Measurements from ENCODE around the gene LIAS. TPM values are rescaled to one million over a fixed set of nuclear protein-coding genes. Genes with fewer than 3 reads are reported as not detected.
"Not testable (repeated sequence)": the region's sequence is repeated elsewhere in the genome, so short reads cannot be mapped to it uniquely, and the experiment has no call there.

Gene LIAS
- total RNA-seq: 10 to 100 TPM; 19.0 to 33.1 TPM

DNA sequence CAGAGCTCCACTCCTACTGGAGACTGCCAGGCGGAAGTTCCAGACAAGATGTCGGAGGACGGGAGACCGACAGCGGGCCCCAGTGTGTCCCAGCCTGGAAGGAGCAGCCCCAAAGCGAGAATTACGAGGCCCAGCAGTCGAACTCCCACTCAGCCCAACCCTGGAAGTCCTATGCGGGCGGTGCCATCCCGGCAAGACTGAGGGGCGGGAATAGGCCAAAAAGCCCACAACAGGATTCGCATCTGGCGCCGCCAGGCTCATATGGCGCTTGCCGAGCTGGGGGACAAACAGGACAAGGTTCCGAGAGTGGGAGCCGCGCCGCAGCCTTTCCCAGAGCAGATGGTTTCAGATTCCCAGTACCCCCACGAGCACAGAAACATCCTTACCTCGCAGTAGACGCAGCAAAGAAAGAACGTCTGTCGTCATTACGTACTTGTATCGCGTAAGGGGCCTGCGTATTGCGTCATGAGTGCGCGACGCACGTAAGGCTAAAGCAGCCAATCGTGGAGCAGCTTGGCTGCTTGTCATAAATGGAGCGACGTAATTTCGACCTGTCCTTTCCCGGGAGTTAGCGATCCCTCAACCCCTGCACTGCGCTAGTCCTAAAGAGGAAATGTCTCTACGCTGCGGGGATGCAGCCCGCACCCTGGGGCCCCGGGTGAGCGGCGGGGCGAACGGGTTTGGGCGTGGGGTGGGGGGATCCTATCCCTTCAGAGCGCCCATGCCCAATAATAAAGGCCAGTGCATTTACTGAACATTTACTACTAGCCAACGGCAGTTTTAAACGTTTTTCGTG is at the start of gene LIAS, which contains the start of gene RPL9:
LIAS (plus strand) TSS at position 552 of the 796 bp plus-strand sequence; CDS start at position 614, 62 bp downstream.
RPL9 (minus strand) TSS at position 418 of the 796 bp plus-strand sequence. CDS start 483 bp downstream, outside the sequence.
- Mint-ChIP-seq H3K27ac (peak within 1 kb of the TSS; percentile 99), H3K9me3 (no peaks in the 10 kb centered on the region), H3K4me1 (ENCODE audit: low read depth in 2 of 2) (peaks cover 22 to 41% of the 10 kb centered on the region in 2 donors), H3K36me3 (peaks cover 34% of the 10 kb centered on the region), H3K4me3 (peak within 1 kb of the TSS; percentile 99), H3K27me3 (no peaks in the 10 kb centered on the region)
- peak; percentile 94 for DNase-seq (ENCODE audit: low spot score)
- ATAC-seq: peak; percentile 96

DNA sequence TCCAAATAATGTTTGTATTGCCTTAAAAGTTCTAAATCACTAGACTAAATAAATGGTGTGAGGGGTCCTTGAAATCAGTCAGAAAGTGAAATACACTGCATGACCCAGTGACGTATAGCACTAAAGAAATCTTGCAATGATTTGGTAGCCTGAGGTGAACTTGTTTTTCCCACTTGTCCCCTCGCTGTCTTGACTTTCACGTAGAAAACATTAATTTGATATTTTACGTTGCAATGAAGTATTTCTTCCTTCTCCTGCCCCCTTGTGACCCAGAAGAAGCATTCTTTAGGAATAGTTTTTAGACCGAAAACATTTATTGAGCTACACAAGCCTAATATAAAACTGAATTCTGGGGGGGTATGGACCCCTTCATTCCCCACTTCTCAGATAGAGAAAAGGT is 48.4 kb upstream of the LIAS start:
- Mint-ChIP-seq H3K27me3 (peaks cover 13 to 19% of the 10 kb centered on the region in 2 donors), H3K4me3 (no peak overlapping the region), H3K9me3 (no peaks in the 10 kb centered on the region), H3K4me1 (ENCODE audit: low read depth in 2 of 2) (no peaks in the 10 kb centered on the region), H3K27ac (no peak overlapping the region), H3K36me3 (no peaks in the 10 kb centered on the region)
- ATAC-seq: no peak
- no peak for DNase-seq (ENCODE audit: low spot score)

DNA sequence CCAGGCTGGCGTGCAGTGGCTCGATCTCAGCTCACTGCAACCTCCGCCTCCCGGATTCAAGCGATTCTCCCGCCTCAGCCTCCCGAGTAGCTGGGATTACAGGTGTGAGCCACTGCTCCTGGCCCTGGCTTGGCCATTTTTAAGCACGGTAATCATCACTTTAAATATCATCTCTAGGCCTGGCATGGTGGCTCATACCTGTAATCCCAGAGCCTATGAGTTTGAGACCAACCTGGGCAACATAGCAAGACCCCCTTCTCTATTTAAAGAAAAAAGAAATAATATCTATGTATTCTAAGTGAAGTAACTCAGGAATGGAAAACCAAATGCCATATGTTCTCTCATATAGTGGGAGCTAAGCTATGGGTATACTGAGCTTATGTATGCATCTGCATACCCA is 47.3 kb upstream of the LIAS start:
- ATAC-seq; H3K27ac Mint-ChIP-seq; H3K36me3 Mint-ChIP-seq; H3K9me3 Mint-ChIP-seq; DNase-seq (ENCODE audit: low spot score); H3K4me3 Mint-ChIP-seq; H3K4me1 Mint-ChIP-seq (ENCODE audit: low read depth in 2 of 2): not testable (repeated sequence)
- H3K27me3 Mint-ChIP-seq: peaks cover 13 to 18% of the 10 kb centered on the region in 2 donors

DNA sequence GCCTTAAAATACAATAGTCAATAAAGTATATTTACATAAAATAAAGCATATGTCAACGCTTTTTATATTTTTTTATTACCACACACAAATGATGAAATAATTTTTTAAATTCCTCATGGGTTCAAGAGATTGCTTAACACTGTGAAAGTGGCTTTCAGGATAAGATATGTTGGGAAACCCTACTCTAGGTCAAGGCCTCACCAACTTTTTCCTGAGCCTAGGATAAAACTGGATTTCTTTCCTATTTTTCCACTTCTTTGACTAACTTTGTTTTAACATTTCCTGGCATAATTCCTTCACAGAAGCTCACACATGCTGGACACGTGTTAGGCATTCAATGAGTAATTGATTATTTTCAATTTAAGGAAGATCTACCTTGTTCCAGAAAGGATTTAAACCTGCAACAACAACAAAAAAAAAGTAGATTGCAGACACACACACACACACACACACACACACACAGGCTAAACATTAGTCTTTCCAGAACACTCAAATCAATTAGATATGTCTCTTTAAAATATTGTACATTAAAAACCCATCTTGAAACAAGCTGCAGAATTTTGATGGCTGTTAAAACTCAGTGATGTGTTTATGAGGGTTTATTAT is 43.1 kb upstream of the LIAS start:
- Mint-ChIP-seq H3K4me1 (ENCODE audit: low read depth in 2 of 2) (no peaks in the 10 kb centered on the region), H3K27ac (no peak overlapping the region), H3K27me3 (peaks cover 6 to 8% of the 10 kb centered on the region in 2 donors), H3K4me3 (no peak overlapping the region), H3K36me3 (no peaks in the 10 kb centered on the region), H3K9me3 (no peaks in the 10 kb centered on the region)
- DNase-seq (ENCODE audit: low spot score): no peak
- no peak for ATAC-seq

DNA sequence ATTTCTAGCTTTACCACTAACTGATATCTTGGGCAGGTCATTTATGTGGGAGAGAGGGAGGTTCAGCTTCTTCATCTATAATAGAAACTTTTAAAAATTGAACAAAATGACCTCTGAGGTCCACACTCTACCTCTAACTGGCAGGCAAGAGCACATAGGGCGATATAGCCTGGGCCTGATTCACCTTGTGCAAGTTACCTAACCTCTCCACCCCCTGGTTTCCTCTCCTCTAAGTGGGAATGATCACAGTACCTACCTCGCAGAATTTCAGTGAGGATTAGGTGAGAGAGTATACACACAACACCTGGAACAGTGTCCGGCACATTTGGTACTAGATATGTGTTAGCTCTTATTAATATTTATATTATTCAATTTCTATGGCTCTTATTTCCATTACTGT is 36.6 kb upstream of the LIAS start:
- ATAC-seq (no peak), DNase-seq (ENCODE audit: low spot score) (no peak)
- H3K27me3 Mint-ChIP-seq: peaks cover 0 to 4% of the 10 kb centered on the region in 2 donors
- no peaks in the 10 kb centered on the region for H3K4me1 Mint-ChIP-seq (ENCODE audit: low read depth in 2 of 2)
- H3K36me3 Mint-ChIP-seq: no peaks in the 10 kb centered on the region
- no peaks in the 10 kb centered on the region for H3K9me3 Mint-ChIP-seq
- H3K4me3 Mint-ChIP-seq: no peak overlapping the region
- H3K27ac Mint-ChIP-seq: no peak overlapping the region

DNA sequence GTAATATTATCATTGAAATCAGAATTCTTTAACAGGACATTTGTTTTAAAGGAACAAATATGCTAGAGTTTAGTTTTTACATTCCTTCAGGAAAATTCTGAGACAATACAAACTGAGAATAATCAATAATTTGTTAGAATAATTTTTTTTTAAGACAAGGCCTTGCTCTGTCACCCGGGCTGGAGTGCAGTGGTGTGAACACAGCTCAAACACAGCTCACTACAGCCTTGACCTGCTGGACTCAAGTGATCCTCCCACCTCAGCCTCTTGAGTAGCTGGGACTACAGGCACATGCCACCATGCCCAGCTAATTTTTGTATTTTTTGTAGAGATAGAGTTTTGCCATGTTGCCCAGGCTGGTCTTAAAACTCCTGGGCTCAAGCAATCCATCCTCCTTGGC is 33.6 kb upstream of the LIAS start:
- DNase-seq (ENCODE audit: low spot score); H3K4me3 Mint-ChIP-seq; H3K36me3 Mint-ChIP-seq; ATAC-seq; H3K27me3 Mint-ChIP-seq; H3K4me1 Mint-ChIP-seq (ENCODE audit: low read depth in 2 of 2); H3K27ac Mint-ChIP-seq; H3K9me3 Mint-ChIP-seq: not testable (repeated sequence)

DNA sequence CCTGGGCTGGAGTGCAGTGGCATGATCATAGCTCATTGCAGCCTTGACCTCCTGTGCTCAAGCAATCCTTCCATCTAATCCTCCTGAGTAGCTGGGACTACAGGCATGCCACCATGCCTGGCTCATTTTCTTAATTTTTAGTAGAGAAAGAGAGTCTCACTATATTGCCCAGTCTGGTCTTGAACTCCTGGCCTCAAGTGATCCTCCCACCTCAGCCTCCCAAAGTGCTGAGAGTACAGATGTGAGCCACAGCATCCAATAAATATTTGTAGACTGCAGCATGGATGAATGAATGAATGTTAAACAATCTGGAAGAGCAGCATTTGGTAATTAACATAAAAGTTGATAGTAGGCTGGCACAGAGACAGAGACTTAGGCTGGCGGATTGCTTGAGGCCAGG is 32.1 kb upstream of the LIAS start:
- no peak for ATAC-seq
- H3K27ac Mint-ChIP-seq: no peak overlapping the region
- no peaks in the 10 kb centered on the region for H3K4me1 Mint-ChIP-seq (ENCODE audit: low read depth in 2 of 2)
- DNase-seq (ENCODE audit: low spot score): no peak
- H3K27me3 Mint-ChIP-seq: peaks cover 0 to 2% of the 10 kb centered on the region in 2 donors
- no peak overlapping the region for H3K4me3 Mint-ChIP-seq
- H3K36me3 Mint-ChIP-seq: no peaks in the 10 kb centered on the region
- H3K9me3 Mint-ChIP-seq: no peaks in the 10 kb centered on the region

DNA sequence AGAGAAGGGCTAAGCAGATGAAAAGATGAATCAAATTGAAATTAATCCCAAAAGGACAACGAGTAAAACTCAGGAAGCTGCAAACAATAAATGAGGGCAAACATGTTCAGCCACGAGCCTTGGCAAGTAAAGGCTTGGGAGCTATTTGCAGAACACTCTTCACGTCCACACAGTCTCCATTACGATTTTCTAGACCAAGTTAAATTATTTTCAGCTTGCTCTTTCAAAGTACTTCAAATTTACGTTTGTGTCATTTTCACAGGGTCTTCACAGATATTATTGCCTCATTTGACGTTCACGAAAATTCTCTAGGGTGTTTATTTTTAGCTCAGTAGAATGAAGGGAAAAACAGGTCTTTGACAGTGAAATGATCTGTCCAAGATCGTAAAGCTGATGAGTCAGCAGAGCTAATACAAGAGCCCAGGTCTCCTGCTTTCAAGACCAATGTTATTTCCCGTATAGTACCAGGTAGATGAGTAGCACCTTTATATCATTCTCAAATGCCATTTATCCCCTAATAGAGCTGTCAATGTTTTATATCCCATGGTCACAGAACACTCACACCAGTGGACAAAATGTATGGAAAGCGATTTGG is 31.2 kb upstream of the LIAS start:
- no peaks in the 10 kb centered on the region for H3K27me3 Mint-ChIP-seq
- H3K36me3 Mint-ChIP-seq: no peaks in the 10 kb centered on the region
- H3K4me1 Mint-ChIP-seq (ENCODE audit: low read depth in 2 of 2): no peaks in the 10 kb centered on the region
- H3K27ac Mint-ChIP-seq: no peak overlapping the region
- DNase-seq (ENCODE audit: low spot score) (no peak), ATAC-seq (no peak)
- H3K9me3 Mint-ChIP-seq: no peaks in the 10 kb centered on the region
- H3K4me3 Mint-ChIP-seq: no peak overlapping the region

DNA sequence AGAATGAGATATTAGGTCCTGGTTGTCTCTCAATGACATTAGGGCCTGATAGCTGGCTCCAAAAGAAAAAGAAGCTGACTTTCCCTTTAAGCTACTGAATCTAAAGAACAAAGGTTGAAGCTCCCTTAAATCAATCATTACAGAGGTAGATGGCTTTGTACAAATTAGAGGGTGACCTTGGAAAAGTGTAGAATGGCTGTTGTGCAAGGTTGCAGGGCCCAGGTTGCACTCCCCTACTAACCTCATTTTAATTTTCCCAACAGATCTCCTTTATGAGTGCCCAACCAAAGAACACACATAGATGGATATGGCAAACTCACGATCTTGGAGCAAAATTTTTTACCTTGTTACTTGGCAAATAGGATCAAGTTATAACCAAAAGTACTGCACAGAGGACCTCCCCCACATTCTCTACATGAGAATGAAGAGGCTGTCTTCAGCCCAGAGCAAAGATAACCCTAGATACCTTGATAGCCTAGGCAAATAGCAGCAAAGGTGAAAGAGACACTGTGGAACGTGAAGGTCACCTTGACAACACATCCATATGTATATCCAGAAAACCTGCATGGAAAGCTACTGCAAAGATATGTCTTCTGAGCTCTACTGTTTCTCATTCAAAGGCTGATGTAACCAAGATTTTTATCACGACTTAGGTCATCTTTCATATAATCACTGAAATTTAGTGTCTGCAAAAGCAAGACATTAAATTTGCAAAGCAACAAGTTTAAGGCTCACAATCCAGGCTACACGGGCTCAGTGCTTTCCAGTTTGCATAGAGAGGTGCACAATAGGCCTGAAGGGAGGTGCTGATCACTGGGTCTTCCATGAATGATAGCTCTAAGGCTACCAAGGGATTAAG is 29.2 kb upstream of the LIAS start:
- DNase-seq (ENCODE audit: low spot score) (no peak), ATAC-seq (no peak)
- no peaks in the 10 kb centered on the region for H3K9me3 Mint-ChIP-seq
- H3K27me3 Mint-ChIP-seq: no peaks in the 10 kb centered on the region
- no peak overlapping the region for H3K27ac Mint-ChIP-seq
- H3K36me3 Mint-ChIP-seq: no peaks in the 10 kb centered on the region
- no peak overlapping the region for H3K4me3 Mint-ChIP-seq
- H3K4me1 Mint-ChIP-seq (ENCODE audit: low read depth in 2 of 2): no peaks in the 10 kb centered on the region

DNA sequence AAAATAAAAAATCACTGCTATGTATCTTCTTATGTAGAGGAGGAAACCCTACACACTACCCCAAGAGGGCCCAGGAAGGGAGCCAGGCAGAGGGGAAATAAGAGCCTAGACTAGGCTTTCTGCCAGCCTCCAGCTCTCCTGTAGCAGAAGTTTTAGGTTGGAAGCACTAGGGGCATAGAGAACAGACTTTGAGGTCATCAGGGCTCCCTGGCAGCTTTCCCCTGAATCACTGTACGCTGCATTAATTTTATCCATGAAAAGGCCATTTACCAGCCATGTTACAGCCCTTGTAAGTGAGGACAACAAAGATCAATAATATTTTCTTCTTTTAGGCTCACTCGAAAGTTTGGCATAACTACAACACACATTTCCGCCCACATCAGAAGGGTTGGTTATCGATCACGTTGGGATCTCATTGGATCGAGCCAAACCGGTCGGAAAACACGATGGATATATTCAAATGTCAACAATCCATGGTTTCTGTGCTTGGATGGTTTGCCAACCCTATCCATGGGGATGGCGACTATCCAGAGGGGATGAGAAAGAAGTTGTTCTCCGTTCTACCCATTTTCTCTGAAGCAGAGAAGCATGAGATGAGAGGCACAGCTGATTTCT is 24.9 kb upstream of the LIAS start:
- ATAC-seq (no peak), DNase-seq (ENCODE audit: low spot score) (no peak)
- H3K27me3 Mint-ChIP-seq: peaks cover 3 to 18% of the 10 kb centered on the region in 2 donors
- H3K4me3 Mint-ChIP-seq: no peak overlapping the region
- H3K9me3 Mint-ChIP-seq: no peaks in the 10 kb centered on the region
- H3K36me3 Mint-ChIP-seq: no peaks in the 10 kb centered on the region
- no peak overlapping the region for H3K27ac Mint-ChIP-seq
- H3K4me1 Mint-ChIP-seq (ENCODE audit: low read depth in 2 of 2): no peaks in the 10 kb centered on the region

DNA sequence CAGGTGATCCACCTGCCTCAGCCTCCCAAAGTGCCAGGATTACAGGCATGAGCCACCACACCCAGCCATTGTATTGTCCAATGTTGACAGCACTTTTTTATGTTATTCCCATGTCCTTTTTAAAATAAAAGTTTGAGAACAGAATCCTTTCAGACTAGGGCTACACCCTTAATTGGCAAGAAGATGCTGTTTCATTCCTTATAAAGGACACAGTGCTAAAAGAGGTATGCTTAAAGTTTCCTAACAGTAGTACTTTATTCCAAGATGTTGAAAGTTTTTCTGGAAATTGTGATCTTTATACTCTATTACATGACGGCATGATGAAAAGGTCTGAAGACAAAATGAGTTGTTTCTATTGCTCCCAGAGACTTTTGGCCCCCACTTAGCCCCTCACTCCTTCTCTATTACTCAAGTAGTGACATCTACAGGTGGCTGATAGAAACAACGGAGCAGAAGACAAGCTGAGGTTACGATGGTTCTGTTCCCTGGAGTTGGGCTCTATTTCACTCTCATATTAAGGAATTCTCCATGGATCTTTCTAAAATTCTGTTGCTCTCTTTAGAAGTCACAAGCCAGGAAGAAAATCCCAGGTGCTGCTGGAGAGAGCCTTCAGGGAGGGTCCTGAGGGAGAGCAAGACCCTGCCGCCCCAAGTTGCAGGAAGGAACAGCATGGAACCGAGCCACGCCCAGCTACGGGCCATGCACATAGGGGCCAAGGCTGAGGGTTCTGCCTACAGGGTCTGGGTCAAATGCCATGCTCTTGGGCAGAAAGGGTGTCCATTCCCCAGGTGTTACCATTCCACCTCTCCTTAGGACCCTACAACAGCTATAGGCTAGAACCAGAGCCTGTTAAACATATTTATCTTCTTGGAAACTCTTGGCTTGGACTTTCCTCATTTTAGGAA is 22.9 kb upstream of the LIAS start:
- Mint-ChIP-seq H3K9me3 (no peaks in the 10 kb centered on the region), H3K27me3 (peaks cover 3 to 18% of the 10 kb centered on the region in 2 donors), H3K36me3 (no peaks in the 10 kb centered on the region), H3K27ac (no peak overlapping the region), H3K4me3 (no peak overlapping the region), H3K4me1 (ENCODE audit: low read depth in 2 of 2) (no peaks in the 10 kb centered on the region)
- no peak for ATAC-seq
- no peak for DNase-seq (ENCODE audit: low spot score)

DNA sequence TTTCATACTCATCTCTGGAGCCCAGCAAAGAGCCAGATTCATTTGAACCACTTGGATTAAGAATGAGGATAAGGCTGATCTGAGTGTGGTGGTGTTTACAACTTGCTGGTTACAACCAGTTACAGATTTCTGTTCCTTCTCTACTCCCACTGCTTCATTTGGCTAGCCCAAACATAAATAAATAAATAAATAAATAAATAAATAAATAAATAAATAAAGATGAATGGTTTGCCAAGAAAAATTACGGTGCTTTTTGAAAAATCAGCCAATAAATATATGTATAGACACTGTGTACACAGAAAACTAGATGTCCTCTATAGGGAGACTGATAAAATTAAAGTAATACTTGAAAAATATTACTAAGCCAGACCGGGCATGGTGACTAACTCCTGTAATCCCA is 17.3 kb upstream of the LIAS start:
- no peaks in the 10 kb centered on the region for H3K9me3 Mint-ChIP-seq
- peaks cover 6 to 18% of the 10 kb centered on the region in 2 donors for H3K27me3 Mint-ChIP-seq
- ATAC-seq (peak in 1 of 2 donors; percentile 33), DNase-seq (ENCODE audit: low spot score) (no peak)
- H3K36me3 Mint-ChIP-seq: no peaks in the 10 kb centered on the region
- H3K4me3 Mint-ChIP-seq: no peak overlapping the region
- H3K4me1 Mint-ChIP-seq (ENCODE audit: low read depth in 2 of 2): no peaks in the 10 kb centered on the region
- no peak overlapping the region for H3K27ac Mint-ChIP-seq
